Skeletal muscle satellite cell (primary cell): ENCODE results near the gene ZBED5.
"Not testable (repeated sequence)": the region's sequence is repeated elsewhere in the genome, so short reads cannot be mapped to it uniquely, and the experiment has no call there.

ENCODE experiments used
- H3K27me3 ChIP-seq: 2 replicates; pipeline ENCODE4 v1.7.0; 2013; ENCODE audit warnings: low read length; ENCODE audit not compliant: control insufficient read depth, insufficient read depth
- H3K36me3 ChIP-seq: 2 replicates; pipeline ENCODE4 v1.7.0; 2013; ENCODE audit warnings: mild to moderate bottlenecking, control low read depth, low read length; ENCODE audit not compliant: insufficient read depth
- H3K4me1 ChIP-seq: 2 replicates; pipeline ENCODE4 v1.7.0; 2013; ENCODE audit warnings: low read length; ENCODE audit not compliant: control insufficient read depth, insufficient read depth
- H3K4me2 ChIP-seq: 2 replicates; pipeline ENCODE4 v1.7.0; 2013; ENCODE audit warnings: mild to moderate bottlenecking, low read length
- H3K4me3 ChIP-seq: 2 replicates; pipeline ENCODE4 v1.7.0; 2013; ENCODE audit warnings: low read length
- H3K9ac ChIP-seq: 2 replicates; pipeline ENCODE4 v1.7.0; 2013; ENCODE audit warnings: mild to moderate bottlenecking, low read depth, low read length, moderate library complexity
- H3K9me3 ChIP-seq: replicated peaks from 2 replicates; pipeline ENCODE4 v1.7.0; 2013; ENCODE audit warnings: mild to moderate bottlenecking, control low read depth, low read length

ZBED5 gene

DNA sequence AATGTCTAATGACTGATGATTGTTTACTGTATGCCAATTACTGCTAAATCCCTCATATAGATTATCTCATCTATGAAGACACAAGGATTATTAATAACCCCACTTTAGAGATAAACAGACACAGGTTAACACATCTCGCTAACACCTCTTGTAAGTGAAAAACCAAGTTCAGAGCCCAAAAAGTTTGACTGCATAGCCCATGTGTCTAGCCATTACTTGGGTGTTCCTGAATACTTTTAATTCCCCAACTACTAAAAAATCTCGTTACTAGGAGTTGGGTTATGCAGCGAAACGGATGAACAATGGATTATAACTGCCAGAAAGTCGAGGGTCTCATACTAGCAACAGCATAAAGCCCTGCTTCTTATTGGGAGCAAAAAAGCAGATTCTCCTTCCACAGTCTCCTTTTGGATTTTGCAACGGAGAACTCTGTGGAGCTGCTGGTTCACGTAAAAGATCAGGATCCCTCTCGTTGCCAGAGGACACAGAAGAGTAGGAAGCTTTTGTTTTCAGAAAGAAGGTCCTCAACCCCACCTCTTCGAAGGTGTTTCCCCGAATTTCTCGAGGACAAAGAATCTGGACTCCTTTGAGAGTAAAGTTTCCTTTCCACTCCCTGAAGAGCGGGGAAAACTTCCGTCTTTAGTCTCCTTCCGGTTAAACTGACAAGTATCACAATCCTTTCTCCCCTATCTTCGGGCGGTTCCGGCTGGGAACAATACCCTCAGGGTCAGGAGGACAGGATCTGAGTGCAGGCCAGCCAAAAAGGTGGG, 979 bp downstream of the ZBED5 start:
- Histone ChIP-seq H3K36me3 (peaks cover 38% of the 10 kb centered on the region), H3K4me1 (no peaks in the 10 kb centered on the region), H3K4me2 (peak overlapping the region; percentile 87), H3K9ac (peak overlapping the region; percentile 91), H3K9me3 (no peaks in the 10 kb centered on the region), H3K4me3 (peak overlapping the region; percentile 91), H3K27me3 (no peaks in the 10 kb centered on the region)

DNA sequence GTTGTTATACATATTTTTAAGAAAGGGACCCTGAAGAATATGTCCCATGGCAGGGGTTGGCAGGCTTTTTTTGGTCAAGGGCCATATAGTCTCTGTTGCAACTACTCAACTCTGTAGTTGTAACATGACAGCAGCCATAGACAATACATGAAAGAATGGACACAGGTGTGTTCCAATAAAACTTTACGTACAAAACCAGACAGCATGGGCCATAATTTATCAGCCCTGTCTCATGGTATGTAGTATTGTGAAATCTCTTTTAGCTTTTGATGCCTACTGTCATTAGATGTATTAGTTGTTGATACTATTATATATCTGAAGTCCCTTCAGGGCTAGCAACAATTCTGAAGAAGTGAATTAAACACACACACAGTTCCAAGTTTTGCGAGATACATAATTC, 2.6 kb downstream of the ZBED5 start:
- Histone ChIP-seq H3K36me3 (peaks cover 39% of the 10 kb centered on the region), H3K27me3 (no peaks in the 10 kb centered on the region), H3K4me3 (no peak overlapping the region), H3K9ac (no peak overlapping the region), H3K4me1 (no peaks in the 10 kb centered on the region), H3K4me2 (no peak overlapping the region), H3K9me3 (no peaks in the 10 kb centered on the region)

DNA sequence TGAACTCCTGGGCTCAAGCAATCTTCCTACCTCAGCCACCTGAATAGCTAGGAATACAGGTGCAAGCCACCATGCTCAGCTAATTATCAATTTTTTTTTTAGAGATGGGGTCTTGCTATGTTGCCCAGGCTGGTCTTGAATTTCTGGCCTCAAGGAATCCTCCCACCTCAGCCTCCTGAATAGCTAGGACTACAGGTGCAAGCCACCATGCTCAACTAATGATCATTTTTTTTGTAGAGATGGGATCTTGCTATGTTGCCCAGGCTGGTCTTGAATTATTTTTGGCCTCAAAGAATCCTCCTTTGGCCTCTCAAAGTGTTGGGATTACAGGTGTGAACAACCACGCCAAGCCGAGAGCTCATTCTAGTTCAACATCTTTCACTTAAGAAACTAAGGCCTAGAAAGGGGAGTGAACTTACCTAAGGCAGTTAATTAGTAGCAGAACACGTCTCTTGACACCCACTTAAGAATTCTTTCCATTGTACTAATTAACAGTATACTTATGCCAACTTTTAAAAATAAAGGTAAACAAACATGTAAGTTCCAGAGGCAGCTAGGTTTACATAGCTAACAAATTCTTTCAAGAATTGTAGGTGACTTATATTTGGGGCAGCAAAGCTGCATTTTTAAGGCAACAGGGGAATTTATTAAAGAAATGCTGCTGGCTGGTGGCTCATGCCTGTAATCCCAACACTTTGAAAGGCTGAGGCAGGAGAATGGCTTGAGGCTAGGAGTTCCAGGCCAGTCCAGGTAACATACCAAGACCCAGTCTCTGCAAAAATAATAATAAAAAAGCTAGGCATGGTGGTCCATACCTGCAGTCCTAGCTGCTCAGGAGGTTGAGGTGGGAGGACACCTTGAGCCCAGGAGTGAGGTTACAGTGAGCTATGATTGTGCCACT, 9.6 kb downstream of the ZBED5 start:
- no peaks in the 10 kb centered on the region for H3K9me3 ChIP-seq
- H3K4me1 ChIP-seq: peaks cover 3% of the 10 kb centered on the region
- H3K9ac ChIP-seq: no peak overlapping the region
- H3K4me2 ChIP-seq: no peak overlapping the region
- peaks cover 14% of the 10 kb centered on the region for H3K36me3 ChIP-seq
- H3K27me3 ChIP-seq: no peaks in the 10 kb centered on the region
- H3K4me3 ChIP-seq: no peak overlapping the region

DNA sequence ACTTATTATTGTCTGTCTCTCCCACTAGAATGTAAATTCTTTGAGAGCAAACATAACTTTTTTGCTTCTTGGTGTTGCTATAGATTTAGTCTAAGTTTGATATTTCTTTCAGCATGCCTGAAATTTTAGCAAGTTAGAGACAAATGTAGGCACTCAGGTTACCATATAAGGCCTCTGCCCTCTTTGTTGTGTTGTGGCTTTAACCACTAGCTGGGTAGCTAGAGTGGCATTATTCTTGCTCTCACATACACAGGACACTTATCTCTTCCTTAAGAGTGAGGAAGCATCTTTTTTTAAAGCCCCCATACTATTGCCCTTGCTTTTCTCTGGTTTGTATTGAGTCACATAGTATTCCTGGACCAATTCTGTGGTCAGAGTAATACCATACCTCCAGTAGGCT, 11.2 kb downstream of the ZBED5 start:
- Histone ChIP-seq H3K27me3 (no peaks in the 10 kb centered on the region), H3K4me1 (peaks cover 3% of the 10 kb centered on the region), H3K4me2 (no peak overlapping the region), H3K9ac (no peak overlapping the region), H3K9me3 (no peaks in the 10 kb centered on the region), H3K36me3 (no peaks in the 10 kb centered on the region), H3K4me3 (no peak overlapping the region)

DNA sequence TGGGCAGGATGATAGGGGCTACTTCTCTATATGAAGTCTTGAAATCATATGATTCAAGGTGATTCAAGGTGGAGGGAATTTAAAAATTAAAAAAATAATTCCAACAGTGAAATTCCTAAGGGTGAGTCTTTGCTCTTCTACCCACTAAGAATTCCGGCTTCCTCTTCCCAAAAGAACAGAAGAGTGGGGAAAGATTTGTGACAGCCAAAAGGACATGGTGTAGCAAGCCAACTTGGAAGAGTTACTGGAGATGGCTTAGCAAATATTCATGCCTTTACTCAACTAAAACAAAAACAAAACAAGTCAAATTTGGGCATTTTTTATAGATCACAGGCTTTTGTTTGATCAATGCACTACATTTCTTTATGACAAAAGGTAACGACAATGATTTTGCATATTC, 12.3 kb downstream of the ZBED5 start:
- H3K9ac ChIP-seq: no peak overlapping the region
- H3K4me2 ChIP-seq: no peak overlapping the region
- peaks cover 3% of the 10 kb centered on the region for H3K4me1 ChIP-seq
- H3K4me3 ChIP-seq: no peak overlapping the region
- H3K9me3 ChIP-seq: no peaks in the 10 kb centered on the region
- H3K27me3 ChIP-seq: no peaks in the 10 kb centered on the region
- no peaks in the 10 kb centered on the region for H3K36me3 ChIP-seq

DNA sequence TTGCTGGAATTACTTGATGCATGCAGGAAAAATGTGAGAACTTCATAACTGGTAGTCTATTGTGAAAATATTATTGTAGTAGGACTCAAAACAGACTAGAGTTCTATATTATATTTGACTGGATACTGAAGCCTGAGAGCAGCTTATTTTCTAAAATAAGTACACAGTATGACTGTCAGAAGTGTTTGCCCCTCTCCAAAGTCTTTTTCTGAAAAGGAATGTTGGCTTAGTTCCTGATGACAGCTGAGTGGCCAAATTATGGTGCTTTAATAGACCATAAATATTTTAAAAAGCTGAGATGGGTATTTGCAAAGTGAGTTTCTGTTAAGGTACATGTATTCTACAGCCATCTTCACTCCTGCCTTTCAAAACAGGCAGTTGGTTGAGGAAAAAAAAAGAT, 13.1 kb downstream of the ZBED5 start:
- H3K4me3 ChIP-seq: no peak overlapping the region
- no peaks in the 10 kb centered on the region for H3K36me3 ChIP-seq
- H3K4me2 ChIP-seq: no peak overlapping the region
- no peaks in the 10 kb centered on the region for H3K27me3 ChIP-seq
- no peak overlapping the region for H3K9ac ChIP-seq
- no peaks in the 10 kb centered on the region for H3K9me3 ChIP-seq
- peaks cover 3% of the 10 kb centered on the region for H3K4me1 ChIP-seq

DNA sequence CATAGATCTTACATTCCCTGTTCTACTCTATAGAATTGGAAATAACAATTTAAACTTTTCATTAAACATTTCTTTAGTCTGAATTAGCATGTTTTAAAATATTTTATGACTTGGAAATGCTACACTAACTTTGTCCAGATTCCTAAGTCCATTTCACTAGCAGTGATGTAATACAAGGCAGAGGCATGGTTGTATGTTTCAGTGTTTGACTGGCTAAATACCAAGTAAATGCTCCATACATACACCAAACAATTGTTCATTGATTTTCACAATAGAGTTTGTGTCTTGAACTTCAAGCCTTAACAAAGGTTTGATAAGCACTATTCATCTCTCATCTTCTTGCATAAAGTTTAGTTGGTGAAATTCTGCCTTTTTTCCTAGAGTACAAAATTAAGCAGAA, 13.5 kb downstream of the ZBED5 start:
- Histone ChIP-seq H3K36me3 (no peaks in the 10 kb centered on the region), H3K4me2 (no peak overlapping the region), H3K9ac (no peak overlapping the region), H3K27me3 (no peaks in the 10 kb centered on the region), H3K9me3 (no peaks in the 10 kb centered on the region), H3K4me1 (peaks cover 3% of the 10 kb centered on the region), H3K4me3 (no peak overlapping the region)

DNA sequence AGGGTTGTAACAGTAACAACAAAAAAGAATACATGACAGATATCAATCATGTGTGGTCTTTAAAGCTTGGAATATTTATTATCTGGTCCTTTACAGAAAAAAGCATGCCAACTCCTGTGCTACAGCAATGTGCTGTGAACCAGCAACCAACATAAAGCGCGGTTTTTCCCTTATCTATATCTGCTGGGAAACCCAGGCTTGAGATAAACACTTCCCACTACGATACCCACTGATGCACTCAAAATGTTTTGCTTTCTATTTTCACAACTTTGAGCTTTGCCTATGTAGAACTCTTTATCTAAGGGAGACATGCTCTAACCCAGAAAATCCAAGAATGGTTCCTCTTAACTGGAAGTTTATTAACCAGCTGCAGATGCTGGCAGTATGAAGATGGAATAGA, 19.0 kb downstream of the ZBED5 start:
- no peak overlapping the region for H3K4me3 ChIP-seq
- H3K27me3 ChIP-seq: no peaks in the 10 kb centered on the region
- H3K4me2 ChIP-seq: no peak overlapping the region
- no peaks in the 10 kb centered on the region for H3K4me1 ChIP-seq
- no peak overlapping the region for H3K9ac ChIP-seq
- H3K9me3 ChIP-seq: no peaks in the 10 kb centered on the region
- no peaks in the 10 kb centered on the region for H3K36me3 ChIP-seq

DNA sequence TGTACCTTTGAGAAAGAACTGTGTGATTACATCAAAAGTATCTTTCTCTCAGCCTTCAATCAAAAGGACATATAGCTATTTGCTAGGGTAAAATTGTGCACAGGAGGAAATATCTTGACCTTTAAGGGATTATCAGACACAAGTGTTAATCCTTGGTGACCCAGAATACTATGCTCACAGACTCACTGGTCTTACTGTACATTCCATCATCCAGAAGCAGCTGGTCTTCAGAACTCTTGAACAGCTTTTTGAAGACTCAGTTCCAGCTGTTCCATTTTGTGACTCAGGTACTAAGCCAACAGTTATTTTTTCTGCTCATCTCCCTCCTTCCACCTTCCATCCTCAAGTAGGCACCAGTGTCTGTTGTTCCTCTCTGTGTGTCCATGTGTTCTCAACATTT, 19.8 kb downstream of the ZBED5 start:
- Histone ChIP-seq H3K4me3 (no peak overlapping the region), H3K27me3 (no peaks in the 10 kb centered on the region), H3K4me2 (no peak overlapping the region), H3K4me1 (no peaks in the 10 kb centered on the region), H3K9me3 (no peaks in the 10 kb centered on the region), H3K9ac (no peak overlapping the region), H3K36me3 (no peaks in the 10 kb centered on the region)

DNA sequence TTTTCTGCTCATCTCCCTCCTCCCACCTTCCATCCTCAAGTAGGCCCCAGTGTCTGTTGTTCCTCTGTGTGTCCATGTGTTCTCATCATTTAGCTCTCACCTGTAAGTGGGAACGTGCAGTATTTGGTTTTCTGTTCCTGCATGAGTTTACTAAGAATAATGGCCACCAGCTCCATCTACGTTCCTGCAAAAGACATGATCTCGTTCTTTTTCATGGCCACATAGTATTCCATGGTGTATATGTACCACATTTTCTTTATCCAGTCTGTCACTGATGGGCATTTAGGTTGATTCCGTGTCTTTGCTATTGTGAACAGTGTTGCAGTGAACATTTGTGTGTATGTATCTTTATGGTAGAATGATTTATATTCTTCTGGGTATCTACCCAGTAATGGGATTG, 21.0 kb downstream of the ZBED5 start:
- H3K4me3 ChIP-seq, H3K27me3 ChIP-seq, H3K9me3 ChIP-seq, H3K4me1 ChIP-seq, H3K36me3 ChIP-seq, H3K4me2 ChIP-seq, H3K9ac ChIP-seq: not testable (repeated sequence)

DNA sequence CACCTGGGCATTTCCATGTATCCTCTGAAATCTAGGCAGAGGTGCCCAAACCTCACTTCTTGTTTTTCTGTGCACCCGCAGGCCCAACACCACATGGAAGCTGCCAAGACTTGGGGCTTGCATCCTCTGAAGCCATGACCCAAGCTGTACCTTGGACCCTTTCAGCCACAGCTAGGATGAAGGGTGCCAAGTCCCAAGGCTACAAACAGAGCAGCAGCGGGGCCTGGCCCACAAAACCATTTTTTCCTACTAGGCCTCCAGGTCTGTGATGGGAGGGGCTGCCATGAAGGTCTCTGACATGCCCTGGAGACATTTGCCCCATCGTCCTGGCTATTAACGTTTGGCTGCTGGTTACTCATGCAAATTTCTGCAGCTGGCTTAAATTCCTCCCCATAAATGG, 28.7 kb downstream of the ZBED5 start:
- Histone ChIP-seq H3K4me3 (no peak overlapping the region), H3K4me1 (no peaks in the 10 kb centered on the region), H3K4me2 (no peak overlapping the region), H3K9me3 (no peaks in the 10 kb centered on the region), H3K27me3 (no peaks in the 10 kb centered on the region), H3K36me3 (no peaks in the 10 kb centered on the region), H3K9ac (no peak overlapping the region)

DNA sequence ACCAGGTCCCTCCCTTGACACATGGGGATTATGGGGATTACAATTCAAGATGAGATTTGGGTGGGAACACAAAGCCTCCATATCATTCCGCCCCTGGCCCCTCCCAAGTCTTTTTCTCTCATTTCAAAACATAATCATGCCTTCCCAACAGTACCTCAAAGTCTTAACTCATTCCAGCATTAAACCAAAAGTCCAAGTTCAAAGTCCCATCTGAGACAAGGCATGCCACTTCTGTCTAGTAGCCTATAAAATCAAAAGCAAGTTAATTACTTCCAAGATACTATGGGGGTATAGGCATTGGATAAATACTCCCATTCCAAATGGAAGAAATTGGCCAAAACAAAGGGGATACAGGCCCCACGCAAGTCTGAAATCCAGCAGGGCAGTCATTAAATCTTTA, 29.5 kb downstream of the ZBED5 start:
- Histone ChIP-seq H3K36me3 (no peaks in the 10 kb centered on the region), H3K4me2 (no peak overlapping the region), H3K4me3 (no peak overlapping the region), H3K4me1 (peaks cover 3% of the 10 kb centered on the region), H3K9me3 (no peaks in the 10 kb centered on the region), H3K27me3 (no peaks in the 10 kb centered on the region), H3K9ac (no peak overlapping the region)
